ENCODE results near the gene NDUFS2. TPM values are rescaled to one million over a fixed set of nuclear protein-coding genes. Genes with fewer than 3 reads are reported as not detected.

NDUFS2 gene
- total RNA-seq, 1 donor from 2014 or later: 66.3 TPM

GRCh38 chr1:161225178-161225533 lies 23.0 kb downstream of the NDUFS2 start:
- ATAC-seq: no peak
- Histone ChIP-seq H3K4me3 (no peak overlapping the region), H3K36me3 (peaks cover 20% of the 10 kb centered on the region), H3K27ac (peak overlapping the region; percentile 61), H3K4me1 (peaks cover 26% of the 10 kb centered on the region), H3K27me3 (ENCODE audit: low read depth) (no peaks in the 10 kb centered on the region), H3K9me3 (no peaks in the 10 kb centered on the region)
- DNase-seq: no peak
- no peak for TF ChIP-seq CTCF (IDR thresholded peaks at IDR 0.05)
- intact Hi-C loops (cut with DNase I): no loop called here

DNA sequence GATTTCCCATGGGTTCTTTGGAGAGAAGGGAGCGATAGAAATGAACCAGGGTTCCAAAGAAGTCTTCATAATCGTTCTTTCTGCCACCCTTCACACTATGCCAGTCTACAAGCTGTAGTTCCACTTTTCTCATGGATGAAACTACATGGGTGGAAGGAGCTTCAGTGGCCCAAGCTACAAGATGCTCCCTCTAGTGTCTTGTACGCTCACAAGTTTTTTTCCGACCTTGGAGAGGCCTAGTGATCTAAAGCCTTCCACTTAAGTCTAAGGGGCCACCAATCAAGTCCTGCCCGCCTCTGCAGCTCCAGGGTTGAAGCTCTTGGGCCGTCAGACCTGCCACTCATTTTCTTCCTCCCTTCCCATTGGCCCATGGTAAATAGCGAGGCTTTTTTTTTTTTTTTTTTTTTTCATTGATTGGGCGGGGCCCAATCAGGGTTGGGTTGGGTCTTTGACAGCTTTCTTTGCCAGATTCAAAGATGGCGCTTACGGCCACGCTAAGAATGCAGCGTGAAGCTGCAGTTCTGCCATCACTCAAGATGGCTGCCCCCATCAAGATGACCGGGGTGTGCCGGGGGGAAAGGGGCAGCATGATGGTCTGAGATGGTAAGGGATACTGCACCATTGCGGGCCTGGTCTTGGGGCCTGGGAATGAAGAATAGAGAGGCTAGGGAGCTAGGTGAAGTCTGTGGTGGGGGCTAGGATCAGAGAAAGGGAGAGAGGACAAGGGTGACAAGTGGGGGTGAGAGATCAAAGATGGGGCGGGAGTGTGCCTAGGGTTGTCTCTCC lies 23.6 kb downstream of the NDUFS2 start, which contains the start of gene TOMM40L:
TSS of gene TOMM40L (plus strand) at position 527 of the 786 bp plus-strand sequence. CDS start 430 bp downstream, outside the sequence.
- H3K36me3 ChIP-seq: peaks cover 20% of the 10 kb centered on the region
- intact Hi-C loops (cut with DNase I): no loop called here
- peaks cover 26% of the 10 kb centered on the region for H3K4me1 ChIP-seq
- peak; percentile 56 for TF ChIP-seq CTCF (IDR thresholded peaks at IDR 0.05)
- DNase-seq (peak; percentile 93), ATAC-seq (peak; percentile 95 to 97)
- no peaks in the 10 kb centered on the region for H3K27me3 ChIP-seq (ENCODE audit: low read depth)
- H3K9me3 ChIP-seq: no peaks in the 10 kb centered on the region
- H3K27ac ChIP-seq: peak within 1 kb of the TSS; percentile 68
- peak within 1 kb of the TSS; percentile 70 for H3K4me3 ChIP-seq

GRCh38 chr1:161226320-161226711 lies 24.1 kb downstream of the NDUFS2 start:
- H3K27ac ChIP-seq: peak overlapping the region; percentile 68
- intact Hi-C loops (cut with DNase I): no loop called here
- no peak for ATAC-seq

GRCh38 chr1:161226759-161227158 lies 24.6 kb downstream of the NDUFS2 start:
- H3K9me3 ChIP-seq: no peaks in the 10 kb centered on the region
- TF ChIP-seq CTCF (IDR thresholded peaks at IDR 0.05): no peak
- DNase-seq (no peak), ATAC-seq (no peak)
- H3K27ac ChIP-seq: no peak overlapping the region
- intact Hi-C loops (cut with DNase I): no loop called here
- H3K27me3 ChIP-seq (ENCODE audit: low read depth): no peaks in the 10 kb centered on the region
- H3K4me3 ChIP-seq: peak overlapping the region; percentile 70
- H3K36me3 ChIP-seq: peaks cover 20% of the 10 kb centered on the region
- H3K4me1 ChIP-seq: peaks cover 26% of the 10 kb centered on the region

More at GRCh38 chr1:161226320-161226711, 24.1 kb downstream of the NDUFS2 start:
- H3K4me1 ChIP-seq: peaks cover 26% of the 10 kb centered on the region
- H3K9me3 ChIP-seq: no peaks in the 10 kb centered on the region
- peak overlapping the region; percentile 70 for H3K4me3 ChIP-seq
- TF ChIP-seq CTCF (IDR thresholded peaks at IDR 0.05): no peak
- DNase-seq: no peak
- H3K27me3 ChIP-seq (ENCODE audit: low read depth): no peaks in the 10 kb centered on the region
- H3K36me3 ChIP-seq: peaks cover 20% of the 10 kb centered on the region

DNA sequence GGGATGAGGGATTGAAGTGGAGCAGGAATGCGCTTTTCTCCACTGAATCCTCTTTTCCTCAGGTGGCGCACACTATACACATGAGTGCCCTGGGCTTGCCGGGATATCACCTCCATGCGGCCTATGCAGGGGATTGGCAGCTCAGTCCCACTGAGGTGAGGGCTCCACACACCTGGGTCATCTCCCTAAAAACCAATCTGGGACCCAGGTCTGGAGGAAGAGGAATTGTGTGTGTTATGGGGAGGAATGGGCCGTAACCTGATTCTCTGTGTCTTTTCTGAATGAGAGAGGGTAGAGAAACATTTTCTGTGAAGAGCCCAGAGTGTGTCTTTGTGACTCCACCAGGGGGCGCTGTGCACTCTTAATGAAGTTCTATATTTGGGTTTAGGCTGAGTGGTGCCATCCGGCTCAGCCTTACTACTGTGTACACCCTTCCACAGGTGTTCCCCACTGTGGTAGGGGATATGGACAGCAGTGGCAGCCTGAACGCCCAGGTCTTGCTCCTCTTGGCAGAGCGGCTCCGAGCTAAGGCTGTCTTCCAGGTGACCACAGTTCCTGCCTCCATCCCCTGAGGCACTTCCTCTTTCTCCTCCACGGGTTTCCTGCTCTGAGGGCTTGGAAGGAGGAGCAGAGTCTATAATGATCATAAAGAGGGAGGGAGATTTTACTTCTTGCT lies 25.2 kb downstream of the NDUFS2 start:
- peaks cover 26% of the 10 kb centered on the region for H3K4me1 ChIP-seq
- DNase-seq: peak; percentile 86
- peak; percentile 92 for TF ChIP-seq CTCF (IDR thresholded peaks at IDR 0.05)
- no peaks in the 10 kb centered on the region for H3K27me3 ChIP-seq (ENCODE audit: low read depth)
- peak; percentile 74 to 77 for ATAC-seq
- H3K36me3 ChIP-seq: peaks cover 20% of the 10 kb centered on the region
- no peaks in the 10 kb centered on the region for H3K9me3 ChIP-seq
- peak overlapping the region; percentile 70 for H3K4me3 ChIP-seq
- intact Hi-C loops (cut with DNase I): no loop called here
- H3K27ac ChIP-seq: peak overlapping the region; percentile 56
